Thoracic aorta (tissue), 2 donors: ENCODE data around the gene CCDC182. TPM values are rescaled to one million over a fixed set of nuclear protein-coding genes. Genes with fewer than 3 reads are reported as not detected.

Experiments used
- ATAC-seq: fragments of 150-250 bp; one replicate; pipeline ENCODE4 v1.8.0; 2017; ENCODE audit warnings: low read depth; ENCODE audit not compliant: insufficient number of reproducible peaks, low FRiP score
- DNase-seq: peaks from one replicate; pipeline ENCODE4 v3.0.0-alpha.2; 2020; ENCODE audit warnings: low spot score
- H3K27ac ChIP-seq, 2 donors: fragments of 200-600 bp; sonication (generic); 1 replicate in 1 of 2; 2 replicates in 1 of 2; pipeline ENCODE4 v1.5.1; 2016; ENCODE audit warnings: mild to moderate bottlenecking in 2 of 2, moderate library complexity in 2 of 2
- H3K27me3 ChIP-seq: fragments of 200-600 bp; sonication (generic); replicated peaks from 2 replicates; pipeline ENCODE4 v1.6.0; 2016; ENCODE audit warnings: mild to moderate bottlenecking; ENCODE audit not compliant: insufficient read depth
- H3K36me3 ChIP-seq: fragments of 200-600 bp; sonication (generic); one replicate; pipeline ENCODE4 v1.5.1; 2016
- H3K4me1 ChIP-seq, 2 donors: fragments of 200-600 bp; sonication (generic); 1 replicate in 1 of 2; 2 replicates in 1 of 2; pipeline versions ENCODE4 v1.5.1 to v1.6.0; 2016; ENCODE audit warnings: low read depth in 2 of 2, mild to moderate bottlenecking in 1 of 2; ENCODE audit not compliant: control insufficient read depth in 1 of 2
- H3K4me3 ChIP-seq: fragments of 200-600 bp; sonication (generic); 2 replicates; pipeline ENCODE4 v1.5.1; 2016; ENCODE audit warnings: mild to moderate bottlenecking
- H3K9me3 ChIP-seq: fragments of 200-600 bp; sonication (generic); 2 replicates; pipeline ENCODE4 v1.5.1; 2016
- CTCF ChIP-seq: fragments of 200-600 bp; sonication (generic); IDR thresholded peaks from one replicate; pipeline ENCODE4 v1.5.1; 2019; ENCODE audit warnings: antibody characterized with exemption
- total RNA-seq, 2 donors: library from RNA; depleted of rRNA; stranded (reverse); fragments of >200 nt; gene quantifications; one replicate each; pipeline versions ENCODE4 v1.1.0 to v1.2.3, GENCODE V29; 2016

Gene CCDC182
- total RNA-seq, 2 donors from 2014 or later, result not detected

DNA sequence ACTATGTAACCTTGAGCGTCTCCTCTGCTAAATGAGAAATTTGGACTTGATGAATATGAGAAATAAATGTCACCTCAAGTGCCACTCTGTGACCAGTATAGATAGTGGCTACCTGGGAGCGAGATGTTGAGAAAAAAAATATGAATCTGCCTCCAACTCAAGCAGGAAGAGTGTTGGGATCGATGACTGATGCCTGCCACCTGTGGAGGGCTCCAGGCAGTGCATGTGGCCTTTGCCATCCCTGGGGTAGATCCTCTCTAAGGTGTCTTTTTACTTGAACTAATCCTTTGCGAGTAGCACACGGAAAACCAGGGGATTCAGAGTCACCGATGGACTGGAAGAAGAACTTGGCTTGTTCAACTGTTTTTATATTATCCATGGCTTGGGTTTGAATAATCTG, 9.4 kb downstream of the CCDC182 start:
- Histone ChIP-seq H3K27me3 (no peaks in the 10 kb centered on the region), H3K9me3 (no peaks in the 10 kb centered on the region), H3K4me1 (no peaks in the 10 kb centered on the region), H3K4me3 (no peak overlapping the region), H3K36me3 (no peaks in the 10 kb centered on the region), H3K27ac (no peak overlapping the region)
- no peak for DNase-seq
- no peak for TF ChIP-seq CTCF
- no peak for ATAC-seq

DNA sequence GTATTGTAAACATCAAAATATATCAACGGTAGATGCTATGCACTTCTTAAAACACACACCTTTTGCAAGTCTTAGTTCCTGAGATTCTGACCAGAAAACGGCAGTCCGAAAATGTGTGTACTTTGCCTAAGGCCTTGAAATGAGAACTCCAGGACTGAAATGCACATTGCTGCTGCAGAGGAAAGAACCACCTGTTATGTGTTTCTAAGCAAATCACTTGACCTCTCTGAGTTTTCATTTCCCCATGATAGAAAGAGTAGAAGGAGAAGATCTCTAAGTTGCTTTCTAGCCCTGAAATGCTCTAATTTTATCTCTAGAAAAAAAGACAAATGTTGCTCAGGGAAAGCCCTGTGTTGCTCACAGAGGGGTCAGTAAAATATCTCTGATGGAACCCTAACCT, 9.9 kb downstream of the CCDC182 start:
- DNase-seq (no peak), ATAC-seq (no peak)
- no peaks in the 10 kb centered on the region for H3K4me1 ChIP-seq
- H3K27ac ChIP-seq, result no peak overlapping the region
- H3K27me3 ChIP-seq, result no peaks in the 10 kb centered on the region
- H3K4me3 ChIP-seq, result no peak overlapping the region
- H3K36me3 ChIP-seq, result no peaks in the 10 kb centered on the region
- TF ChIP-seq CTCF, result no peak
- no peaks in the 10 kb centered on the region for H3K9me3 ChIP-seq

DNA sequence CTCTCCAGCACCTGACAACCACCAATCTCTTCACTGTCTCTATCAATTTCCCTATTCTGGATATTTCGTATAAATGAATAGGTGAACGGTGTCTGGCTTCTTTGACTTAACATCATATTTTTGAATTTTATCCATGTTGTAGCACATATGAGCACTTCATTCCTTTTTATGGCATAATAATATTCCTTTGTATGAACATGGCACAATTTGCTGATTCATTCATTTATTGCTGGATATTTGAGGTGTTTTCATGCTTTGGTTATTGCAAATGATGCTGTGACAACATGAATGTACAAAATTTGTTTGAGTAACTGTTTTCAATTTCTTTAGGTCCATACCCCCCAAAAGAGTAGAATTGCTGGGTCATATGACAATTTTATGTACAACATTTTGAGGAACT, 12.0 kb downstream of the CCDC182 start:
- ATAC-seq, result no peak
- Histone ChIP-seq H3K4me3 (no peak overlapping the region), H3K4me1 (no peaks in the 10 kb centered on the region), H3K36me3 (no peaks in the 10 kb centered on the region), H3K27me3 (no peaks in the 10 kb centered on the region), H3K9me3 (no peaks in the 10 kb centered on the region), H3K27ac (no peak overlapping the region)
- TF ChIP-seq CTCF, result no peak
- no peak for DNase-seq

DNA sequence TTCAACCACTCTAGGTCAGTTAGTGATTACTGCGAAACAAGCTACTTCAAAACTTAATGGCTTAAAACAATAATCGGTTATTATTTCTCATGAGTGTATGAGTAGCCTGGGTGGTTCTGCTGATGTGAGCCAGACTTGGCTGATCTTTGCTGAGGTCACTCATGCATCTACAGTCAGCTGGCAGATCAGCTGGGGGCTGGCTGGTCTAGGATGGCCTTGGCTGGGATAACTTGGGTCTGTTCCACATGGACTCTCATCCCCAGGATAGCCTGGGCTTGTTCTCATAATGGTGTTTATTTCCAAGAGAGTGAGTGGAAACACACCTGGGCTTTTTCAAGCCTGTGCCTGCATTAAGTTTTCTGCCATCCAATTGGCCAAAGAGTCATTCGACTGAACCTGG, 13.0 kb downstream of the CCDC182 start:
- Histone ChIP-seq H3K27me3 (no peaks in the 10 kb centered on the region), H3K36me3 (no peaks in the 10 kb centered on the region), H3K4me1 (no peaks in the 10 kb centered on the region), H3K4me3 (no peak overlapping the region), H3K27ac (no peak overlapping the region), H3K9me3 (no peaks in the 10 kb centered on the region)
- DNase-seq (no peak), ATAC-seq (no peak)
- no peak for TF ChIP-seq CTCF

GRCh38 chr17:57730026-57730701, 14.9 kb downstream of the CCDC182 start:
- H3K27me3 ChIP-seq, result no peaks in the 10 kb centered on the region
- ATAC-seq (no peak), DNase-seq (no peak)
- no peaks in the 10 kb centered on the region for H3K9me3 ChIP-seq
- no peak for TF ChIP-seq CTCF
- no peaks in the 10 kb centered on the region for H3K4me1 ChIP-seq
- H3K4me3 ChIP-seq, result no peak overlapping the region
- no peaks in the 10 kb centered on the region for H3K36me3 ChIP-seq
- no peak overlapping the region for H3K27ac ChIP-seq
